ENCODE data around the gene RCN2.
A peak's percentile ranks its signal among the peaks of the same experiment; 100 is the strongest.

Gene RCN2

GRCh38 chr15:76993114-76993725 is 61.7 kb downstream of the RCN2 start:
- no peak for DNase-seq

GRCh38 chr15:76994001-76994400 is 62.5 kb downstream of the RCN2 start:
- no peak for DNase-seq

GRCh38 chr15:76994496-76994895 is 62.9 kb downstream of the RCN2 start:
- DNase-seq, result no peak

- DNase-seq, result peak in 39 of 51 donors; percentile 24 to 77 (median 52)
Measured at GRCh38 chr15:76994971-76995945, 63.7 kb downstream of the RCN2 start, which contains the start of gene PSTPIP1. TSS of gene PSTPIP1 (plus strand) at chr15:76995126. CDS start at chr15:76995574, 448 bp downstream.

- peak in 1 of 51 donors; percentile 24 for DNase-seq
Measured at GRCh38 chr15:76996076-76996525, 64.6 kb downstream of the RCN2 start.

GRCh38 chr15:76996526-76997401 is 65.2 kb downstream of the RCN2 start:
- DNase-seq, result peak in 13 of 51 donors; percentile 5 to 51 (median 26)

GRCh38 chr15:76998663-76999285 is 67.2 kb downstream of the RCN2 start:
- DNase-seq, result no peak

- DNase-seq, result no peak
Measured at GRCh38 chr15:76999996-77000395, 68.4 kb downstream of the RCN2 start.

- DNase-seq, result no peak
Measured at GRCh38 chr15:77001351-77001750, 69.8 kb downstream of the RCN2 start.

- no peak for DNase-seq
Measured at GRCh38 chr15:77001966-77002365, 70.4 kb downstream of the RCN2 start.

GRCh38 chr15:77002436-77002835 is 70.9 kb downstream of the RCN2 start:
- DNase-seq, result no peak

- peak in 17 of 51 donors; percentile 11 to 54 (median 26) for DNase-seq
Measured at GRCh38 chr15:77002954-77003912, 71.7 kb downstream of the RCN2 start.
